ENCODE results near the gene YKT6. TPM values are rescaled to one million over a fixed set of nuclear protein-coding genes. Genes with fewer than 3 reads are reported as not detected.

The YKT6 gene
- total RNA-seq, 1 donor from 2014 or later: 82.5 TPM

DNA sequence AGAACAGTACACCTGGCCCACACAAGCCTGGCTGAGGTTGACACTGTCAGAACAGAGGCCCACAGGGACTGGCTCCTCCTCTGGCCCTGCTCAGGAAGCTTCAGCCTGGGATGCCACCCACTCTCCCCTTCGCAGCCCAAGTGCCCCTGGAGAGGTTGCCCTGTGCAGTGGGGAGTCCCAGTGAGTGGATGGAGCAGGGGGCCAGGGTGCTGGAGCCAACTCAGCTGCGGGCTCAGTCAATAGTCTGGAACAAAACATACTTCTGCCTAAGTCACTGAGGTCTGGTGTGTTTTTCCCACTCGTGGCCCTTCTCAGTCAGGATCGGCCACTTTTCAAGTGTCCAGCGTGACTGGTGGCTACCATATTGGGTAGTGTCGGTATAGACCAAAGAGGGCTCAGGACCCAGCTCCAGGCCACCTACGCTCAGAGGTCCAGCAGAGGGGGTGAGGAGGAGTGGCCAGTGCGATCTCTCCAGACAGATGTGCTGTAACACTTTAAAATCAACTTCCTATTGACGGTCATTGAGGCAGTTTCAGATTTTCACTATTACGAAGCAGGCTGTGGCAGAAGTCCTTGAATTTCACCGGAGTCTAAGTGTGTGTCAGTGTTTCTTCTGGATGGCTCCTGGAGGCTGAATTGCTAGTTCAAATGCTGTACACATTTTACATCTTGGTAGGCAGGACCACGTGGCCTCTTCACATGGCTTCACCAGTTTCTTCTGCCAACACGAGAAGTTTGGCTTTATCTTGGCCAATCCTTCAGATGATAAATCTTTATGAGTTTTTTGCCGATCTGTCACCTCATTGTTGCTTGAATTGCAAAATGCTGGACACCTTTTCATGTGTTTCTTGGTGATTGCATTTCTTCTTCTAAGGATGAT is 10.5 kb upstream of the YKT6 start:
- Mint-ChIP-seq H3K4me1 (ENCODE audit: low read depth) (no peaks in the 10 kb centered on the region), H3K27ac (no peak overlapping the region), H3K36me3 (ENCODE audit: insufficient read depth) (no peaks in the 10 kb centered on the region), H3K27me3 (peaks cover 8% of the 10 kb centered on the region), H3K4me3 (ENCODE audit: low read depth) (no peak overlapping the region), H3K9me3 (ENCODE audit: low read depth) (no peaks in the 10 kb centered on the region)
- DNase-seq (ENCODE audit: low spot score, unreplicated experiment): no peak
- TF ChIP-seq, protein P1, sequence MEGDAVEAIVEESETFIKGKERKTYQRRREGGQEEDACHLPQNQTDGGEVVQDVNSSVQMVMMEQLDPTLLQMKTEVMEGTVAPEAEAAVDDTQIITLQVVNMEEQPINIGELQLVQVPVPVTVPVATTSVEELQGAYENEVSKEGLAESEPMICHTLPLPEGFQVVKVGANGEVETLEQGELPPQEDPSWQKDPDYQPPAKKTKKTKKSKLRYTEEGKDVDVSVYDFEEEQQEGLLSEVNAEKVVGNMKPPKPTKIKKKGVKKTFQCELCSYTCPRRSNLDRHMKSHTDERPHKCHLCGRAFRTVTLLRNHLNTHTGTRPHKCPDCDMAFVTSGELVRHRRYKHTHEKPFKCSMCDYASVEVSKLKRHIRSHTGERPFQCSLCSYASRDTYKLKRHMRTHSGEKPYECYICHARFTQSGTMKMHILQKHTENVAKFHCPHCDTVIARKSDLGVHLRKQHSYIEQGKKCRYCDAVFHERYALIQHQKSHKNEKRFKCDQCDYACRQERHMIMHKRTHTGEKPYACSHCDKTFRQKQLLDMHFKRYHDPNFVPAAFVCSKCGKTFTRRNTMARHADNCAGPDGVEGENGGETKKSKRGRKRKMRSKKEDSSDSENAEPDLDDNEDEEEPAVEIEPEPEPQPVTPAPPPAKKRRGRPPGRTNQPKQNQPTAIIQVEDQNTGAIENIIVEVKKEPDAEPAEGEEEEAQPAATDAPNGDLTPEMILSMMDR (IDR thresholded peaks at IDR 0.05; ENCODE audit: unreplicated experiment): no peak

DNA sequence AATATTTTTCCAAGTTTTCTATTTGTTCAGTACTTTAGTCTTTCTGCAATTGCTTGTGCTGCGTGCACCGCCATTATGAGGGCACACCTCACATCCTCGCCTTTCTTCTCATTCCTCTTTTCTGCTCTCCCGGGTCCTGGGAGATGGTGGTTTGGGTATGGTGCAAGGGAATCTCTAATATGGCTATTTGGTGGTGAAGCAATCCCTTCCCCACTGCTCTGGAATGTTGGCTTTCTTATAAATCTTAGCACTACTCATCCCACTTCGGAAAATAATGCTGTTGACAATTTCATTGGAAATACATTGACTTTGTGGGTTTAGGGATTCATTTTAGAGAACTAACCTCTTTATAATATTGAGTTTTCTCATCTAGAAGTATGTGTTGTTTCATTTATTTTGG is 9.6 kb upstream of the YKT6 start:
- no peak overlapping the region for H3K4me3 Mint-ChIP-seq (ENCODE audit: low read depth)
- TF ChIP-seq, protein P1 (IDR thresholded peaks at IDR 0.05; ENCODE audit: unreplicated experiment): no peak
- no peak overlapping the region for H3K27ac Mint-ChIP-seq
- no peaks in the 10 kb centered on the region for H3K36me3 Mint-ChIP-seq (ENCODE audit: insufficient read depth)
- peaks cover 8% of the 10 kb centered on the region for H3K27me3 Mint-ChIP-seq
- no peaks in the 10 kb centered on the region for H3K4me1 Mint-ChIP-seq (ENCODE audit: low read depth)
- no peaks in the 10 kb centered on the region for H3K9me3 Mint-ChIP-seq (ENCODE audit: low read depth)
- no peak for DNase-seq (ENCODE audit: low spot score, unreplicated experiment)

DNA sequence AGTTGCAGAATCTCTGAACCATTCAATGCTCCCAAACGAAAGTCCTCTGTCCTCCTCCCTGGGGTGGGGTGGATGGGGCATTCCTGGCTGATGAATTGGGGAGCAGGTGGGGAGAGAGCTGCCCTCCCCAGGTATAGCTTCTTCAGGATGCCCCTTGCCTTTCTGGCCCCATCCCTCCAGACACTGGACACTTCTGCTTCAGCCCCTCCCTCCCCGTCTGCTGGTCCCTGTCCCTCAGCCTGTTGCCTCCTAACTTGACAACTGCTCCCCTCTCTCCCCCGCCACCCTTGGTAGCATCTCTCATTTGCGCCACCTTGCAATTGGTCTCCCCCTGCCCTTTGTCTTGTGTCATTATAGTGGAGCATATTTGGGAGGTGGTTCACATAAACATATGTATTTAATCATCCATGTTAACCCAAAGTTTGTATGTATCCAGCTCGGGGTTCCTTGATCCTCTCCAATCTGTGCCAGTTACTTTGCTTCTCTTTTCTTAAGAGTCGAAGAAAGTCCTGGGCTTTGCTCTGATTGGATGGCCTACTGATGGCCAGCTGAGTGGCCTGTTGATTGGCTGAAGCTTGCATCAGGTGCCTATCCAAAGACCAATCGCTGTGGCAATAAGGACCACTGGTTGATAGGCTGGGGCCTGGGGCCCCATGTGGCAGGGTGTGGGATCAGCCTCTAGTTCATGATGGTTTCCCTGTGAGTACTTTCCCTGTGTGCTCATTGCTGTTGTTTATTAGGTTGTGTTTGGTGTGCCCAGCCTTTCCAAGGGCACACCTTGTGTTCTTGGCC is 7.6 kb upstream of the YKT6 start:
- TF ChIP-seq, protein P1 (IDR thresholded peaks at IDR 0.05; ENCODE audit: unreplicated experiment): no peak
- Mint-ChIP-seq H3K4me3 (ENCODE audit: low read depth) (no peak overlapping the region), H3K27me3 (peaks cover 15% of the 10 kb centered on the region), H3K9me3 (ENCODE audit: low read depth) (no peaks in the 10 kb centered on the region), H3K36me3 (ENCODE audit: insufficient read depth) (no peaks in the 10 kb centered on the region), H3K4me1 (ENCODE audit: low read depth) (no peaks in the 10 kb centered on the region), H3K27ac (no peak overlapping the region)
- DNase-seq (ENCODE audit: low spot score, unreplicated experiment): no peak

DNA sequence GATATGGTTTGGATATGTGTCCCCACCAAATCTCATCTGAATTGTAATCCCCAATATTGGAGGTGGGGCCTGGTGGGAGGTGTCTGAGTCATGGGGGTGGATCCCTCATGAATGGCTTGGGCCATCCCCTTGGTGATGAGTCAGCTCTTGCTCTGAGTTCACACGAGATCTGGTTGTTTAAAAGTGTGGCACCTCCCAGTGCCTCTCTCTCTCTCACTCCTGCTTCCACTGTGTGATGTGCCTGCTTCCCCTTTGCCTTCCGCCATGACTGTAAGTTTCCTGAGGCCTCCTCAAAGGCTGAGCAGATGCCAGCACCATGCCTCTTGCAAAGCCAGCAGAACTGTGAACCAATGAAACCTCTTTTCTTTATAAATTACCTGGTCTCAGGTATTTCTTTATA is 6.7 kb upstream of the YKT6 start:
- H3K9me3 Mint-ChIP-seq (ENCODE audit: low read depth): no peaks in the 10 kb centered on the region
- no peaks in the 10 kb centered on the region for H3K36me3 Mint-ChIP-seq (ENCODE audit: insufficient read depth)
- peaks cover 15% of the 10 kb centered on the region for H3K27me3 Mint-ChIP-seq
- no peak overlapping the region for H3K4me3 Mint-ChIP-seq (ENCODE audit: low read depth)
- no peaks in the 10 kb centered on the region for H3K4me1 Mint-ChIP-seq (ENCODE audit: low read depth)
- TF ChIP-seq, protein P1 (IDR thresholded peaks at IDR 0.05; ENCODE audit: unreplicated experiment): no peak
- DNase-seq (ENCODE audit: low spot score, unreplicated experiment): no peak
- no peak overlapping the region for H3K27ac Mint-ChIP-seq

DNA sequence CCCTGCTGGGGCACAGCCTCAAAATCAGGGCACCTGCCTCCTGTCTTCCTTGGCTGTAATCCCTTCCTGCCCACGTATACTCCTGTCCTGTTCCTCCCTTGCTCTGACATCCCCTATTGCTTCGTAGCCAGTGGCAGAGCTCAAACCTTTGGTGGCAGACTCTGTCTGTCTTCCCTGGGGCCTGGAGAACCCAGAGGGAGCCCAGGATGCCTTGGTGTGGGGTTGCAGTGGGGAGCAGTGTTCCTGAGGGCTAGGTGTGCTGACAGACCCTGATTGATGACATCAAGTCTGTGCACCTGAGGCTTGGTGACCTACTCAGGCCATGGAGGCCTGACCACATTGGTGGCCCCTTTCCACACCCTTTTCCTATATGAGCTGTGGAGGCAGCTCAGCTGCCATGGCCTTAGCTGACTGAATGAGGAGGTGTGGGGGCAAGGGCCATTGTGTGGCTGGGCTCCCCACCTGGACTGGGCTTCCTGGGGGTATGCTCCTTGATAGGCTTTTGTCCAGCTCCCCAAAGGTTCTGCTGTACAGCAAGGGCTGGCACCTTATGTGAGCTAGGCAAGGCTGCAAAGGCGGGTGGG is 6.1 kb upstream of the YKT6 start:
- TF ChIP-seq, protein P1 (IDR thresholded peaks at IDR 0.05; ENCODE audit: unreplicated experiment): no peak
- no peak for DNase-seq (ENCODE audit: low spot score, unreplicated experiment)
- H3K36me3 Mint-ChIP-seq (ENCODE audit: insufficient read depth): no peaks in the 10 kb centered on the region

More for the DNA sequence above, 6.1 kb upstream of the YKT6 start:
- Mint-ChIP-seq H3K9me3 (ENCODE audit: low read depth) (no peaks in the 10 kb centered on the region), H3K4me3 (ENCODE audit: low read depth) (no peak overlapping the region), H3K4me1 (ENCODE audit: low read depth) (no peaks in the 10 kb centered on the region), H3K27me3 (peaks cover 15% of the 10 kb centered on the region), H3K27ac (no peak overlapping the region)

Data from progenitor cell of endocrine pancreas (in vitro differentiated cells).